Right atrium auricular region (tissue), 2 donors: ENCODE data around the gene PRR13. TPM values are rescaled to one million over a fixed set of nuclear protein-coding genes. Genes with fewer than 3 reads are reported as not detected.
"Not testable (repeated sequence)": the region's sequence is repeated elsewhere in the genome, so short reads cannot be mapped to it uniquely, and the experiment has no call there.

Experiments used
- DNase-seq: peaks from one replicate; pipeline ENCODE4 v3.0.0-alpha.2; 2019; ENCODE audit warnings: low spot score
- H3K27ac ChIP-seq, 2 donors: fragments of 200-600 bp; sonication (generic); 1 replicate in 1 of 2; 2 replicates in 1 of 2; pipeline ENCODE4 v1.5.1; 2016 to 2019
- H3K27me3 ChIP-seq, 2 donors: fragments of 200-600 bp; sonication (generic); one replicate each; pipeline versions ENCODE4 v1.5.1 to v1.6.0; 2017 to 2019
- H3K36me3 ChIP-seq: fragments of 200-600 bp; sonication (generic); one replicate; pipeline ENCODE4 v1.5.1; 2016
- H3K4me1 ChIP-seq, 2 donors: fragments of 200-600 bp; sonication (generic); one replicate each; pipeline versions ENCODE4 v1.5.1 to v1.6.0; 2017 to 2019
- H3K4me3 ChIP-seq, 2 donors: fragments of 200-600 bp; sonication (generic); 1 replicate in 1 of 2; 2 replicates in 1 of 2; pipeline ENCODE4 v1.5.1; 2017 to 2019; ENCODE audit warnings: mild to moderate bottlenecking in 1 of 2, moderate library complexity in 1 of 2
- H3K9me3 ChIP-seq, 2 donors: fragments of 200-600 bp; sonication (generic); one replicate each; pipeline ENCODE4 v1.5.1; 2019
- total RNA-seq, 2 donors: library from RNA; depleted of rRNA; stranded (reverse); fragments of >200 nt; gene quantifications; one replicate each; pipeline ENCODE4 v1.1.0, GENCODE V29; 2016
- TF ChIP-seq, protein P1 (sequence below), 2 donors: fragments of 200-600 bp; sonication (generic); IDR thresholded peaks; one replicate each; pipeline ENCODE4 v1.5.1; 2019; ENCODE audit warnings: antibody characterized with exemption in 2 of 2

Gene PRR13
- total RNA-seq, 2 donors from 2014 or later: 38.8 to 60.6 TPM

DNA sequence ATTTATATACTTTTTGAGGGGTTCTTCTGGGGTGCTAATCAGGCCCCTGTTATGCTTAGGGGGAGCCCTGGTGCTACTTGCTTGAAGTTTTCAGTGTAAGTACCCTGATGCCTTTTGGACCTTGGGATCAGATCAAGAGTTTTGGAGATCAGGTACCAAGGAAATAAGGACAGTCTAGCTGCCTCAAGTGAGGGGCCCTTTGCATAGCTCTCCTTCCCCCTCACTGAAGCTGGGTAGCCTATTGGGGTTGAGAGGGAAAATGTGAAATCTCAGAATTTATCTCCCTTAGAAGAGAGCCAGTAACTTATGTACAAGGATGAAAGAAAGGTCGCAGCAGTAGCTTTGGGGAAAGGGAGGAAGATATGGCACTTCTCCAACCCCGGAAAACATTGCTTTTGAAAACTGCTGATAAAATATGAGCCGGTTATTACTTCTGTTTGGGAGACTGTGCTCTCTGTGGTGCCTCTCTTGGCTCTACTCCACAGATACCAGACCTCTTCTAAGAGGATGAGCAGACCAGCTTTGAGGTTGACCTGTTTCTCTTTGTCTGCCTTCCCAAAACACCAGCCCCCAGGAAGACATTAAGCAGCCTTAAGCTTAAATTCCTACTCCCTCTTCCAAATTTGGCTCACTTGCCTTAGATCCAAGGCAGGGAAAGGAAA lies 26.6 kb upstream of the PRR13 start:
- Histone ChIP-seq H3K4me3 (no peak overlapping the region), H3K27me3 (no peaks in the 10 kb centered on the region), H3K36me3 (peaks cover 30% of the 10 kb centered on the region), H3K4me1 (peaks cover 0 to 30% of the 10 kb centered on the region in 2 donors), H3K27ac (no peak overlapping the region), H3K9me3 (no peaks in the 10 kb centered on the region)
- TF ChIP-seq, protein P1, sequence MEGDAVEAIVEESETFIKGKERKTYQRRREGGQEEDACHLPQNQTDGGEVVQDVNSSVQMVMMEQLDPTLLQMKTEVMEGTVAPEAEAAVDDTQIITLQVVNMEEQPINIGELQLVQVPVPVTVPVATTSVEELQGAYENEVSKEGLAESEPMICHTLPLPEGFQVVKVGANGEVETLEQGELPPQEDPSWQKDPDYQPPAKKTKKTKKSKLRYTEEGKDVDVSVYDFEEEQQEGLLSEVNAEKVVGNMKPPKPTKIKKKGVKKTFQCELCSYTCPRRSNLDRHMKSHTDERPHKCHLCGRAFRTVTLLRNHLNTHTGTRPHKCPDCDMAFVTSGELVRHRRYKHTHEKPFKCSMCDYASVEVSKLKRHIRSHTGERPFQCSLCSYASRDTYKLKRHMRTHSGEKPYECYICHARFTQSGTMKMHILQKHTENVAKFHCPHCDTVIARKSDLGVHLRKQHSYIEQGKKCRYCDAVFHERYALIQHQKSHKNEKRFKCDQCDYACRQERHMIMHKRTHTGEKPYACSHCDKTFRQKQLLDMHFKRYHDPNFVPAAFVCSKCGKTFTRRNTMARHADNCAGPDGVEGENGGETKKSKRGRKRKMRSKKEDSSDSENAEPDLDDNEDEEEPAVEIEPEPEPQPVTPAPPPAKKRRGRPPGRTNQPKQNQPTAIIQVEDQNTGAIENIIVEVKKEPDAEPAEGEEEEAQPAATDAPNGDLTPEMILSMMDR (IDR thresholded peaks at IDR 0.05): no peak
- no peak for DNase-seq

DNA sequence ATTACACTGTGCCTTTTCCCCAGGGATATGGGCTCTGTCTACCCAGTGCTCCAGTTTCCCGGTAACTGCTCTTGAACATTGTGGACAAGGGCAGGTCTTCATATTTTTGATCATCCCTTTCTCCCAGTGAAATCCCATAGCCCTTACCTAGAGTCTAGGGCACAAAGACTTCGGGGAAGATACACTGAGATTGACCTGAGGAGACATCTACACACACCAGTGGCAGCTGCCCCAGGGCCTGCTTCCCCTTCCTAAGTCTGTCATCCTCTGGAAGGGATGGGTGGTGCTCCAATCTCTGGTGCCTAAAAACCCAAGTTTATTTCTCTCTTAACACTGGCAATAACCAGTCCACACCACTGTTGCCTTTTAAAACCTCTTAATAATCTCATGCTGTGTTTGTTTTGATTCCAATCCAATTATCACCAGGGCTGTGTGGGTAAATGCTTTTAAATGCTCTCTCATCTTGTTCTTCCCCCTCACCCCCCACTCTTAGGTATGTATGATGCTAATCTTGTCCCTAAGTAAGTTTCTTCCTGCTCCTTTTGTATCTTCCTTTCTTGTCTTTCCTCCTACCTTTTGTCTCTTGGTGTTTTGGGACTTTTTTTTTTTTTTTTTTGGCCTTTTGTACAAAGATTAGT lies 25.7 kb upstream of the PRR13 start:
- Histone ChIP-seq H3K36me3 (peaks cover 21% of the 10 kb centered on the region), H3K4me1 (peaks cover 0 to 31% of the 10 kb centered on the region in 2 donors)
- not testable (repeated sequence) for DNase-seq, H3K27ac ChIP-seq, H3K27me3 ChIP-seq, H3K4me3 ChIP-seq, H3K9me3 ChIP-seq

DNA sequence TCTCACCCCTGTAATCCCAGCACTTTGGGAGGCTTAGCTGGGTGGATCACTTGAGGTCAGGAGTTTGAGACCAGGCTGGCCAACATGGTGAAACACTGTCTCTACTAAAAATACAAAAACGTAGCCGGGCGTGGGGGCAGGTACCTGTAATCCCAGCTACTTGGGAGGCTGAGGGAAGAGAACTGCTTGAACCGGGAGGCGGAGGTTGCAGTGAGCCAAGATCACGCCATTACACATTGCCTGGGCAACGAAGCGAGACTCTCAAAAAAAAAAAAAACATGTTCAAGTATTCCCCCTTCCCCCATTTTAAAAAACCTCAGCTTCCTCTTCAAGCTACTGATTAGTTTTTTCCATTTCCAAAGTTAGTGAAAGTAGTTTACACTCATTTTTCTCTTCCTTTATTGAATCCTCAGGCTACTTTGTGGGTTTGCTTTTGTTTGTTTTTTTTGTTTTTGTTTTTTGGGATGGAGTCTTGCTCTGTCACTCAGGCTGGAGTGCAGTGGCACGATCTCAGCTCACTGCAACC lies 24.2 kb upstream of the PRR13 start:
- H3K4me3 ChIP-seq, DNase-seq, H3K27me3 ChIP-seq, H3K36me3 ChIP-seq, H3K9me3 ChIP-seq, H3K27ac ChIP-seq: not testable (repeated sequence)
- peaks cover 0 to 31% of the 10 kb centered on the region in 2 donors for H3K4me1 ChIP-seq

DNA sequence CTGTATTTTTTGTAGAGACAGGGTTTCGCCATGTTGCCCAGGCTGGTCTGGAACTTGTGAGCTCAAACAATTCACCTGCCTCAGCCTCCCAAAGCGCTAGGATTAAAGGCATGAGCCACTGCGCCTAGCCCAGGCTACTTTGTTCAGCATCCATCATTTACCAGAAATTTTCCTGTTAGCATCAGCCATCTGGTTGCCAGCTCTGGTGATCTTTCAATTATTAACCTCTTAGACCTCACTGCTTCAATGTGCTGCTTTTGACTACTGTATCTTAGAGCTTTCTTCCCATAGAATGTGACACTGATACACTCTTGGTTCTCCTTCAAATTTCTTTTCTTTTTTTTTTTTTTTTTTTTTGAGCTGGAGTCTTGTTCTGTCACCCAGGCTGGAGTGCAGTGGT lies 23.3 kb upstream of the PRR13 start:
- peaks cover 0 to 23% of the 10 kb centered on the region in 2 donors for H3K4me1 ChIP-seq

DNA sequence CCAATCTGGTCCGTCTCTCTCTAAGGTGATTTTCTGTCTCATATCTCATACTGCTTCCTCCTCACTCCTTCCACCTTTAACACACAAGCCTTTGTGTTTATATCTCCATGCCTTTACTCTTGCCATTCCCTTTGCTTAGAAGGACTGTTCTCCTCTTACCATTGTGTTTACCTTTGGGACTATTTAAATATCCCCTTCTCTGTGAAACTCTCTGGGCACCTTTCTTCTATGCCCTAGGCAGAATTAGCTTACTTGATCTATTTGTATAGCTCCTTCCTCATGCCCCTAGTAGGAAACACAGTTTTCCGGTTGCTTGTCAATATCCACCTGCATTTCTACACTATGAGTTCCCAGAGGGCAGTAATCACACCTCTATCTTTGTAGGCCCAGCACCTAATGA lies 21.8 kb upstream of the PRR13 start:
- no peak for DNase-seq
- H3K27me3 ChIP-seq: no peaks in the 10 kb centered on the region
- TF ChIP-seq, protein P1 (IDR thresholded peaks at IDR 0.05): no peak

More for the DNA sequence above, 23.3 kb upstream of the PRR13 start:
- no peaks in the 10 kb centered on the region for H3K27me3 ChIP-seq
- no peak overlapping the region for H3K4me3 ChIP-seq
- no peaks in the 10 kb centered on the region for H3K9me3 ChIP-seq
- peaks cover 5% of the 10 kb centered on the region for H3K36me3 ChIP-seq
- no peak for DNase-seq
- TF ChIP-seq, protein P1 (IDR thresholded peaks at IDR 0.05): no peak
- no peak overlapping the region for H3K27ac ChIP-seq

DNA sequence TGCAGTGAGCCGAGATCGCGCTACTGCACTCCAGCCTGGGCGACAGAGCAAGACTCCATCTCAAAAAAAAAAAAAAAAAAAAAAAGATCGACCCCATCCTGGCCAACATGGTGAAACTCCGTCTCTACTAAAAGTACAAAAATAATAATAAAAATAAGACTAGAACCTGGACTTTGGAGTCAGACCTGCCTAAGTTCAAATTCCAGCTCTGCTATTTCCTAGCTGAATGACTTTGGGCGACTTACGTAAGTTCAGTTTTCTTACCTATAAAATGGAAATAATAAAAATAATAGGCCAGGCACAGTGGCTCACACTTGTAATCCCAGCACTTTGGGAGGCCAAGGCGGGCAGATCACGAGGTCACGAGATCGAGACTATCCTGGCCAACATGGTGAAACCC lies 19.3 kb upstream of the PRR13 start:
- not testable (repeated sequence) for H3K36me3 ChIP-seq, H3K27ac ChIP-seq, H3K27me3 ChIP-seq, H3K4me3 ChIP-seq, DNase-seq, H3K9me3 ChIP-seq
- peaks cover 0 to 11% of the 10 kb centered on the region in 2 donors for H3K4me1 ChIP-seq

More for the DNA sequence above, 21.8 kb upstream of the PRR13 start:
- Histone ChIP-seq H3K27ac (no peak overlapping the region), H3K36me3 (no peaks in the 10 kb centered on the region), H3K4me3 (no peak overlapping the region), H3K9me3 (no peaks in the 10 kb centered on the region), H3K4me1 (peaks cover 0 to 19% of the 10 kb centered on the region in 2 donors)

DNA sequence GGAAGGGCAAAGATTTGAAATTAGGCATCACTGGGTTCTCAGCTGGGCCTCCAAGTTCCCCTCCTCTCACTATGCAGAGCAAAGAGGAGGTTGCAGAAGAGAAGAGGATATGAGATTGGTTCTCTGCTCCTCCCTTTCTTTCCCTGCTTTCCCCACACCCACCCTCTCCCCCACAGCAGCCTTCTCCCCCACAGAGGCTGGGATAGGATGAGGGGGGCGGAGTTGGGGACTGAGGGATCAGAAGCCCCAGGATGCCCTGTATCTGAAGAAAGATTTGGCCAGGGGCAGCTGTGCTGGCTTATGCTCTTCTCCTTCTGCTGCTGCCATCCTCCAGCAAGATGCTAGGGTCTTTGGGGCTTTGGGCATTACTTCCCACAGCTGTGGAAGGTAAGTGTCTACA lies 17.9 kb upstream of the PRR13 start, which contains the start of gene AMHR2:
Gene AMHR2, plus strand, starts transcription at position 259 of the 400 bp plus-strand sequence. Its CDS starts 80 bp downstream, at position 339.
- peaks cover 0 to 11% of the 10 kb centered on the region in 2 donors for H3K4me1 ChIP-seq
- TF ChIP-seq, protein P1 (IDR thresholded peaks at IDR 0.05): no peak
- no peak within 1 kb of the TSS for H3K4me3 ChIP-seq
- H3K27me3 ChIP-seq: no peaks in the 10 kb centered on the region
- no peaks in the 10 kb centered on the region for H3K9me3 ChIP-seq
- DNase-seq: no peak
- no peaks in the 10 kb centered on the region for H3K36me3 ChIP-seq
- H3K27ac ChIP-seq: no peak within 1 kb of the TSS
